Nephron progenitor cell (in vitro differentiated cells): ENCODE results near the gene ORC5.

Source experiments
- DNase-seq: peaks from one replicate; pipeline ENCODE4 v3.0.0; 2021
- H3K27ac Mint-ChIP-seq: 2 replicates; pipeline ENCODE4 v1.8.0; 2021; ENCODE audit warnings: mild to moderate bottlenecking, moderate library complexity, mixed read lengths
- H3K27me3 Mint-ChIP-seq: 2 replicates; pipeline ENCODE4 v1.8.0; 2021; ENCODE audit warnings: mild to moderate bottlenecking, low read depth, mixed read lengths; ENCODE audit not compliant: poor library complexity
- H3K36me3 Mint-ChIP-seq: 2 replicates; pipeline ENCODE4 v1.8.0; 2021; ENCODE audit warnings: low read depth, mixed read lengths
- H3K4me1 Mint-ChIP-seq: 2 replicates; pipeline ENCODE4 v1.8.0; 2021; ENCODE audit warnings: mixed read lengths
- H3K4me3 Mint-ChIP-seq: 2 replicates; pipeline ENCODE4 v1.8.0; 2021; ENCODE audit warnings: mild to moderate bottlenecking, moderate library complexity, mixed read lengths
- H3K9me3 Mint-ChIP-seq: 2 replicates; pipeline ENCODE4 v1.8.0; 2021; ENCODE audit warnings: mild to moderate bottlenecking, moderate library complexity, mixed read lengths
- CTCF ChIP-seq: fragments of 200-600 bp; sonication (generic); IDR thresholded peaks from 2 replicates; pipeline ENCODE4 v1.5.0; 2021; ENCODE audit warnings: antibody characterized with exemption

Gene ORC5

GRCh38 chr7:104089061-104089460 is 118.8 kb downstream of the ORC5 start:
- no peak for DNase-seq
- peaks cover 10% of the 10 kb centered on the region for H3K4me1 Mint-ChIP-seq
- H3K36me3 Mint-ChIP-seq, result no peaks in the 10 kb centered on the region
- no peak overlapping the region for H3K4me3 Mint-ChIP-seq
- H3K27ac Mint-ChIP-seq, result no peak overlapping the region
- no peak for TF ChIP-seq CTCF
- peaks cover 8% of the 10 kb centered on the region for H3K27me3 Mint-ChIP-seq
- H3K9me3 Mint-ChIP-seq, result peaks cover 11% of the 10 kb centered on the region
